H9 (cell line): ENCODE data around the gene MN1. TPM values are rescaled to one million over a fixed set of nuclear protein-coding genes. Genes with fewer than 3 reads are reported as not detected.

Source experiments
- DNase-seq: peaks from one replicate; pipeline ENCODE4 v3.0.0-alpha.2; 2017
- H2AFZ ChIP-seq: one replicate; pipeline ENCODE4 v1.6.1; 2013; ENCODE audit warnings: mild to moderate bottlenecking, low read length, control low read depth, moderate library complexity
- H2AK5ac ChIP-seq: 2 replicates; pipeline ENCODE4 v1.6.1; 2013; ENCODE audit warnings: low read length, control low read depth, mixed read lengths; ENCODE audit not compliant: insufficient read length
- H2BK120ac ChIP-seq: one replicate; pipeline ENCODE4 v1.6.1; 2013; ENCODE audit warnings: low read depth, mild to moderate bottlenecking, low read length, control low read depth, inconsistent platforms; ENCODE audit not compliant: poor library complexity, severe bottlenecking
- H2BK12ac ChIP-seq: 2 replicates; pipeline ENCODE4 v1.6.1; 2013; ENCODE audit warnings: low read length, control low read depth, mixed read lengths, low read depth; ENCODE audit not compliant: insufficient read length
- H2BK15ac ChIP-seq: 2 replicates; pipeline ENCODE4 v1.6.1; 2013; ENCODE audit warnings: low read depth, low read length, control low read depth
- H2BK20ac ChIP-seq: one replicate; pipeline ENCODE4 v1.6.1; 2013; ENCODE audit warnings: low read depth, mild to moderate bottlenecking, low read length, control low read depth, inconsistent platforms; ENCODE audit not compliant: poor library complexity, severe bottlenecking
- H2BK5ac ChIP-seq: 2 replicates; pipeline ENCODE4 v1.6.1; 2013; ENCODE audit warnings: low read length, control low read depth, mixed read lengths; ENCODE audit not compliant: insufficient read length
- H3K14ac ChIP-seq: 2 replicates; pipeline ENCODE4 v1.6.1; 2013; ENCODE audit warnings: low read length, control low read depth; ENCODE audit not compliant: insufficient read depth
- H3K18ac ChIP-seq: 2 replicates; pipeline ENCODE4 v1.6.1; 2013; ENCODE audit warnings: low read depth, mild to moderate bottlenecking, mixed read lengths, low read length, control low read depth; ENCODE audit not compliant: insufficient read length
- H3K23ac ChIP-seq: 2 replicates; pipeline ENCODE4 v1.6.1; 2013; ENCODE audit warnings: low read length, control low read depth, mixed read lengths, low read depth; ENCODE audit not compliant: insufficient read length
- H3K23me2 ChIP-seq: 2 replicates; pipeline ENCODE4 v1.6.1; 2013; ENCODE audit warnings: low read depth, mild to moderate bottlenecking, mixed read lengths, low read length, control low read depth; ENCODE audit not compliant: insufficient read length, poor library complexity, severe bottlenecking
- H3K27ac ChIP-seq: 2 replicates; pipeline ENCODE4 v1.5.1; 2013; ENCODE audit warnings: low read length, control low read depth, mixed read lengths, low read depth; ENCODE audit not compliant: insufficient read length
- H3K27me3 ChIP-seq: 2 replicates; pipeline ENCODE4 v1.6.1; 2013; ENCODE audit warnings: low read length, control low read depth, inconsistent platforms; ENCODE audit not compliant: insufficient read depth
- H3K4ac ChIP-seq: 2 replicates; pipeline ENCODE4 v1.6.1; 2013; ENCODE audit warnings: low read depth, mild to moderate bottlenecking, control low read depth, inconsistent platforms, low read length, moderate library complexity
- H3K4me1 ChIP-seq: 2 replicates; pipeline ENCODE4 v1.6.1; 2013; ENCODE audit warnings: low read length, control low read depth, inconsistent platforms; ENCODE audit not compliant: insufficient read depth
- H3K4me2 ChIP-seq: 2 replicates; pipeline ENCODE4 v1.6.1; 2013; ENCODE audit warnings: low read length, control low read depth, mixed read lengths; ENCODE audit not compliant: insufficient read length, insufficient read depth
- H3K56ac ChIP-seq: 2 replicates; pipeline ENCODE4 v1.6.1; 2013; ENCODE audit warnings: low read depth, mild to moderate bottlenecking, mixed read lengths, low read length, control low read depth; ENCODE audit not compliant: insufficient read length
- H3K79me1 ChIP-seq: 2 replicates; pipeline ENCODE4 v1.6.1; 2013; ENCODE audit warnings: low read depth, mild to moderate bottlenecking, moderate library complexity, low read length, control low read depth, inconsistent platforms; ENCODE audit not compliant: insufficient read depth, poor library complexity, severe bottlenecking
- H3K79me2 ChIP-seq: 2 replicates; pipeline ENCODE4 v1.6.1; 2013; ENCODE audit warnings: low read length, control low read depth, inconsistent platforms; ENCODE audit not compliant: insufficient read depth
- H3K9ac ChIP-seq: 2 replicates; pipeline ENCODE4 v1.6.1; 2013; ENCODE audit warnings: low read length, control low read depth, mixed read lengths; ENCODE audit not compliant: insufficient read length; ENCODE audit errors: extremely low read depth
- H3K9me3 ChIP-seq: one replicate; pipeline ENCODE4 v1.6.1; 2013; ENCODE audit warnings: low read depth, low read length, inconsistent platforms; ENCODE audit not compliant: control insufficient read depth
- H3T11ph ChIP-seq: one replicate; pipeline ENCODE4 v1.6.1; 2013; ENCODE audit warnings: mild to moderate bottlenecking, low read length, control low read depth, inconsistent platforms
- H4K20me1 ChIP-seq: one replicate; pipeline ENCODE4 v1.6.1; 2013; ENCODE audit not compliant: control insufficient read depth, insufficient read length, insufficient read depth
- H4K5ac ChIP-seq: 2 replicates; pipeline ENCODE4 v1.6.1; 2013; ENCODE audit warnings: low read depth, mild to moderate bottlenecking, mixed read lengths, low read length, control low read depth; ENCODE audit not compliant: insufficient read length
- H4K8ac ChIP-seq: replicated peaks from 2 replicates; pipeline ENCODE4 v1.6.1; 2013; ENCODE audit warnings: low read length, control low read depth, mixed read lengths, low read depth; ENCODE audit not compliant: insufficient read length
- H4K91ac ChIP-seq: 2 replicates; pipeline ENCODE4 v1.6.1; 2013; ENCODE audit warnings: low read depth, mild to moderate bottlenecking, moderate library complexity, mixed read lengths, low read length, control low read depth; ENCODE audit not compliant: insufficient read length
- H3K27ac Mint-ChIP-seq, 3 experiments: 2 replicates in 2 of 3; 3 replicates in 1 of 3; pipeline ENCODE4 v1.8.0; 2020 to 2021; ENCODE audit warnings: mixed read lengths in 3 of 3, mild to moderate bottlenecking in 1 of 3, moderate library complexity in 1 of 3
- H3K27me3 Mint-ChIP-seq: 2 replicates; pipeline ENCODE4 v1.8.0; 2021; ENCODE audit warnings: low read depth, mild to moderate bottlenecking, moderate library complexity, mixed read lengths
- H3K36me3 Mint-ChIP-seq, 3 experiments: 2 replicates in 2 of 3; 3 replicates in 1 of 3; pipeline ENCODE4 v1.8.0; 2020 to 2021; ENCODE audit warnings: low read depth in 3 of 3, mixed read lengths in 3 of 3; ENCODE audit not compliant: insufficient read depth in 1 of 3
- H3K4me1 Mint-ChIP-seq, 2 experiments: 2 replicates each; pipeline ENCODE4 v1.8.0; 2020; ENCODE audit warnings: mixed read lengths in 2 of 2
- H3K4me3 Mint-ChIP-seq, 2 experiments: 2 replicates in 1 of 2; 3 replicates in 1 of 2; pipeline ENCODE4 v1.8.0; 2020 to 2021; ENCODE audit warnings: mild to moderate bottlenecking in 2 of 2, mixed read lengths in 2 of 2, moderate library complexity in 1 of 2
- H3K9me3 Mint-ChIP-seq, 2 experiments: 2 replicates in 1 of 2; 3 replicates in 1 of 2; pipeline ENCODE4 v1.8.0; 2020; ENCODE audit warnings: mild to moderate bottlenecking in 2 of 2, mixed read lengths in 2 of 2, moderate library complexity in 1 of 2
- WGBS: extraction: QIAGEN DNeasy Blood & Tissue Kit; methylation state at CpG from one replicate; pipeline ENCODE4 v1.1.7; 2013; ENCODE audit warnings: missing lambda C conversion rate, low lambda C conversion rate, mixed read lengths; ENCODE audit not compliant: insufficient read length; ENCODE audit errors: extremely low coverage; 5-methylcytosine and 5-hydroxymethylcytosine counted together
- total RNA-seq: library from RNA; stranded (reverse); gene quantifications from 2 replicates; pipeline ENCODE4 v1.2.1, GENCODE V29; 2021
- TF ChIP-seq, protein P1 (sequence below): fragments of 200-600 bp; sonication (generic); conservative IDR thresholded peaks from 3 replicates; pipeline ENCODE4 v1.8.0; 2021; ENCODE audit warnings: antibody characterized with exemption, mild to moderate bottlenecking

Gene MN1
- total RNA-seq, 1 experiment from 2014 or later = 2.8 TPM

DNA sequence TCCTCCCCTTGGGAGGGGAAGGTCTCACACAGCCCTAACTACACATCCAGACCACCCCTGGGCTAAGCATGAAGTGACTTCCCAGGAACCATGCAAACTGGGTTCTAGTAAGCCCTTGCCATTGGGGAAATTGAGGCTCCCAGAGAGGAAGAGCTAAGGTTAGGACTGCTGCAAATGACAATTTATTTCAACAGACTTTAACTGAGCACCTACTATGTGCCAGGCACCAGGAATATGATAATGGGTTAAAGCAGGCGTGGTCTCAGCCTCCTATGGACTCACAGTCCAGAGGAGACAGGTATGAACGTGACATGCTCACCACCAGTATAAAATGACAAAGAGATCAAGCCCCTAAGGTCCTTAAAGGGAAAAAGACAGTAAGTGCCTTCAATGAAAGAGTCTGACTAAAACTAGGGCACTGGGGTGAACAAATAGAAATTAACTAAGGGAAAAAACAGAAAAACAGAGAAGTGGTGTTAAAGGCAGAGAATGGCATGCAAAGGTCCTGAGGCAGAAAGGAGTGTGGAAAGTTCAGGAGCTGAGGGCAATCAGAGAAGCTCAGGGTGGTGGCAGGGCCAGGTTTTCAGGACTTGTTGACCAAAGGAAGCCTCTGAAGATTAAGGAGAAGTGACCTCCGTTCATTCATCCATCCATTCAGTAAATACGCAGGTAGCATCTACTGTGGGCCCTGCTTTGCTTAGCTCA is 14.4 kb upstream of the MN1 start:
- Histone ChIP-seq H3K9me3 (no peaks in the 10 kb centered on the region), H3K14ac (no peak overlapping the region), H3K4me1 (no peaks in the 10 kb centered on the region), H3K4ac (no peak overlapping the region; the same call in 1 of the 2 replicates), H3K18ac (no peak overlapping the region), H2BK12ac (no peak overlapping the region), H3K9ac (no peak overlapping the region), H3K79me2 (no peaks in the 10 kb centered on the region), H4K5ac (no peak overlapping the region), H3K56ac (no peak overlapping the region), H3K27ac (no peak overlapping the region), H3K4me2 (no peak overlapping the region), H2BK15ac (no peak overlapping the region), H2BK120ac (no peak overlapping the region), H3K23ac (no peak overlapping the region), H4K8ac (no peak overlapping the region), H3T11ph (no peak overlapping the region), H3K79me1 (no peaks in the 10 kb centered on the region), H2BK5ac (no peak overlapping the region), H2AFZ (no peak overlapping the region), H2BK20ac (no peak overlapping the region), H2AK5ac (no peak overlapping the region), H4K20me1 (no peaks in the 10 kb centered on the region), H3K23me2 (no peaks in the 10 kb centered on the region), H4K91ac (no peak overlapping the region), H3K27me3 (no peaks in the 10 kb centered on the region)
- Mint-ChIP-seq H3K27ac (no peak overlapping the region), H3K4me3 (no peak overlapping the region), H3K36me3 (peaks cover 0 to 2% (median 0%) of the 10 kb centered on the region in 3 experiments; a peak in 1 of 7 replicates), H3K4me1 (peaks cover 12 to 13% of the 10 kb centered on the region in 2 experiments), H3K27me3 (peaks cover 13% of the 10 kb centered on the region), H3K9me3 (peaks cover 0 to 3% of the 10 kb centered on the region in 2 experiments; a peak in 1 of 5 replicates)
- TF ChIP-seq, protein P1, sequence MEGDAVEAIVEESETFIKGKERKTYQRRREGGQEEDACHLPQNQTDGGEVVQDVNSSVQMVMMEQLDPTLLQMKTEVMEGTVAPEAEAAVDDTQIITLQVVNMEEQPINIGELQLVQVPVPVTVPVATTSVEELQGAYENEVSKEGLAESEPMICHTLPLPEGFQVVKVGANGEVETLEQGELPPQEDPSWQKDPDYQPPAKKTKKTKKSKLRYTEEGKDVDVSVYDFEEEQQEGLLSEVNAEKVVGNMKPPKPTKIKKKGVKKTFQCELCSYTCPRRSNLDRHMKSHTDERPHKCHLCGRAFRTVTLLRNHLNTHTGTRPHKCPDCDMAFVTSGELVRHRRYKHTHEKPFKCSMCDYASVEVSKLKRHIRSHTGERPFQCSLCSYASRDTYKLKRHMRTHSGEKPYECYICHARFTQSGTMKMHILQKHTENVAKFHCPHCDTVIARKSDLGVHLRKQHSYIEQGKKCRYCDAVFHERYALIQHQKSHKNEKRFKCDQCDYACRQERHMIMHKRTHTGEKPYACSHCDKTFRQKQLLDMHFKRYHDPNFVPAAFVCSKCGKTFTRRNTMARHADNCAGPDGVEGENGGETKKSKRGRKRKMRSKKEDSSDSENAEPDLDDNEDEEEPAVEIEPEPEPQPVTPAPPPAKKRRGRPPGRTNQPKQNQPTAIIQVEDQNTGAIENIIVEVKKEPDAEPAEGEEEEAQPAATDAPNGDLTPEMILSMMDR = no peak
- no CpG with 5 or more reads among the region's 4 CpGs for whole genome bisulfite sequencing
- no peak for DNase-seq
